ENCODE data around the gene ASCC1.

DNA sequence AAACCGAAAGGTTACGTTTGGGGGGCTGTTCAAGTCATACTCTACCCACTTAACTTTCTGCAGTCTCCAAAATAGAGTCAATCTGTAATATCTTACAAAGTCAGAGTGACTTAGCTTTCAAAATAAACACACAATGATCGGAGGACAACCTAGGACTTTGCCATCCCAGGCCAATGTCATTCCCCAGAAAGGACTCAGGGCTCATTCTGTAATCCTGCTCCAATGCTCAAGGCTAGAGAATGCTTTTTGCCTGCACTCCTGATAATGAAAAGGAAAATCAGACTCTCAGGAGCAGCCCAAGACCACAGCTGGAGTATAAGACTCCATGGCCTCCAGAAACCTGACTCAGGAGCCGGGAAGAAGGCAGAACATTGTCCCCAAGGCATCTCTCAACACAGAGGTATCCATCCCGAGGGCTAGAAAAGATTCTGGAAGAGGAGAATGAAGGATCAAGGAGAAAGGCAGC is 28.5 kb upstream of the ASCC1 start:
- TF ChIP-seq ZNF274 (IDR thresholded peaks at IDR 0.05; ENCODE audit: low read depth, low read length) (no peak), YY1 (IDR thresholded peaks at IDR 0.05; ENCODE audit: insufficient read depth, insufficient read length) (no peak)

Data from NT2/D1 (cell line).